D721Med (cell line): ENCODE results near the gene PPP1R16B.

ENCODE experiments used
- DNase-seq: peaks from one replicate; pipeline ENCODE4 v3.0.0; 2011; ENCODE audit warnings: low spot score; ENCODE audit not compliant: insufficient read length
- FAIRE-seq: peaks from 2 replicates; lab custom pipeline; 2011; peaks lifted over from hg19 to GRCh38; lab: Jason Lieb, UNC
- TF ChIP-seq, protein P1 (sequence below): IDR thresholded peaks from 2 replicates; pipeline ENCODE4 v1.5.1; 2012; ENCODE audit warnings: mild to moderate bottlenecking, control low read depth; ENCODE audit not compliant: insufficient read depth; ENCODE audit errors: missing control alignments

Gene PPP1R16B

DNA sequence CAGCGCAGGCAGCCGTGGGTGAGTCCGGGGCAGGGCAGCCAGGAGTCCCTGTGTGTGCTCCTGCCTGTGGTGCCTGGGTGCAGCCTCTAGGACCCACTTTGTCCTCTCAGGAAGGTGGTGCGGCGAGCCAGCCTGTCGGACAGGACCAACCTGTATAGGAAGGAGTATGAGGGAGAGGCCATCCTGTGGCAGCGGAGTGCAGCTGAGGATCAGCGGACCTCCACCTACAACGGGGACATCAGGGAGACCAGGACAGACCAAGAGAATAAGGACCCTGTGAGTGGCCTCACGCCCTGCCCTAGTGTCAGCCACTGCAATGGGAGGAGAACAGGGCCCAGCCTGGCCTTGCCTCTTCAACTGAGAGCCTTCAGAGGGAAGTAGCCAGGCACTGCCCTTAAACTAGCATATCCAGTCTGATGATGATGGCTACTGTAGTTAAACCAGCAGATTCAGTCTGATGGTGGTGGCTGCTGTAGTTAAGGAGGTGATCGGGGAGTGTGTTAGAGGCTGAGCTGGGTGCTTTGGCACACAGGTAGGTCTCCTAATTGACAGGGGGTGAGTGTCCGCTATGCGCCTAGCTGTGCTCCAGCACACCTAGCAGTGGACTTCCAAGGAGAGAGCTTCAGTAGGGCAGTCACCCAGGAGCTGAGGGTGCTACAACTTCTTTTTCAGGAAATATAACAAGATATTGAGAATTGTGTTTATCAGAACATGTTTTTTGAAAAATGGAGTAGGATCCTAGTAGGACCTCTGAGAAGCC lies 102.6 kb downstream of the PPP1R16B start:
- no peak for DNase-seq
- TF ChIP-seq, protein P1, sequence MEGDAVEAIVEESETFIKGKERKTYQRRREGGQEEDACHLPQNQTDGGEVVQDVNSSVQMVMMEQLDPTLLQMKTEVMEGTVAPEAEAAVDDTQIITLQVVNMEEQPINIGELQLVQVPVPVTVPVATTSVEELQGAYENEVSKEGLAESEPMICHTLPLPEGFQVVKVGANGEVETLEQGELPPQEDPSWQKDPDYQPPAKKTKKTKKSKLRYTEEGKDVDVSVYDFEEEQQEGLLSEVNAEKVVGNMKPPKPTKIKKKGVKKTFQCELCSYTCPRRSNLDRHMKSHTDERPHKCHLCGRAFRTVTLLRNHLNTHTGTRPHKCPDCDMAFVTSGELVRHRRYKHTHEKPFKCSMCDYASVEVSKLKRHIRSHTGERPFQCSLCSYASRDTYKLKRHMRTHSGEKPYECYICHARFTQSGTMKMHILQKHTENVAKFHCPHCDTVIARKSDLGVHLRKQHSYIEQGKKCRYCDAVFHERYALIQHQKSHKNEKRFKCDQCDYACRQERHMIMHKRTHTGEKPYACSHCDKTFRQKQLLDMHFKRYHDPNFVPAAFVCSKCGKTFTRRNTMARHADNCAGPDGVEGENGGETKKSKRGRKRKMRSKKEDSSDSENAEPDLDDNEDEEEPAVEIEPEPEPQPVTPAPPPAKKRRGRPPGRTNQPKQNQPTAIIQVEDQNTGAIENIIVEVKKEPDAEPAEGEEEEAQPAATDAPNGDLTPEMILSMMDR: no peak
- no peak for FAIRE-seq

DNA sequence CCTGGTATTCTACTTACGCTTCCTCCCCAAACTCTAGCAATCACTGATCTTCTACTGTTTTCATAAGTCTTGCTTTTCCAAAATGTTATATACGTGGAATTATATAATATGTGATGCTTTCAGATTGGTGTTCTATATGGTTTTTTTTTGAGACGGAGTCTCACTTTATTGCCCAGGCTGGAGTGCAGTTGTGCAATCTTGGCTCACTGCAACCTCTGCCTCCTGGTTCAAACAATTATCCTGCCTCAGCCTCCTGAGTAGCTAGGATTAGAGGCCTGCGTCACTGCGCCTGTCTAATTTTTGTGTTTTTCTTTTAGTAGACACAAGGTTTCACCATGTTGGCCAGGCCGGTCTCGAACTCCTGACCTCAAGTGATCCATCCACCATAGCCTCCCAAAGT lies 109.9 kb downstream of the PPP1R16B start:
- DNase-seq (no peak), FAIRE-seq (no peak)
- TF ChIP-seq, protein P1: no peak

DNA sequence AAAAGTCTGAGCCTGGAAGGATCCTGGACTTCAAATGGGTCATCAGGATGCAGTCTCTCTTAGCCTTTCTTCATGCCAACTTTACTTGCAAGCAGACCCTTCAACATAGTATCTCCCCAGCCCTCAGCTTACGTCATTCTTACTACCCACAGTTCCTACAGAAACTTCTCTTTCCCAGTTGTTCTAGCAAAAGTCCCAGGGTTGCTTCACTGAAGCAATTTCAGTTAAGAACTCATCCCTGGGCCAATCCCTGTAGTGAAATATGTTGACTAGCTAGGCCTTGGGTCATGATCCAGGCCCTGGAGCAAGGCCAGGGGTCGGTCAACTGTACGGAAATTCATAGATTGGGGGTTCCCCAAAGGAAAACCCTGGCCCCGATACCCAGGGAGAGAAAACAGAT lies 112.2 kb downstream of the PPP1R16B start:
- TF ChIP-seq, protein P1: no peak
- DNase-seq (no peak), FAIRE-seq (no peak)

DNA sequence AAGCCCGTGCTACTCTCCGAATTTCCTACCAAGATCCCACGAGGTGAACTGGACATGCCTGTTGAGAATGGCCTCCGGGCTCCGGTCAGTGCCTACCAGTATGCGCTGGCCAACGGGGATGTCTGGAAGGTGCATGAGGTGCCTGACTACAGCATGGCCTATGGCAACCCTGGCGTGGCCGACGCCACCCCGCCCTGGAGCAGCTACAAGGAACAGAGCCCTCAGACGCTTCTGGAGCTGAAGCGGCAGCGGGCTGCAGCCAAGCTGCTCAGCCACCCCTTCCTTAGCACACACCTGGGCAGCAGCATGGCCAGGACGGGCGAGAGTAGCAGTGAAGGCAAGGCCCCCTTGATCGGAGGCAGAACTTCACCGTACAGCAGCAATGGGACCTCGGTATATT lies 112.7 kb downstream of the PPP1R16B start:
- TF ChIP-seq, protein P1: no peak
- no peak for FAIRE-seq
- no peak for DNase-seq

DNA sequence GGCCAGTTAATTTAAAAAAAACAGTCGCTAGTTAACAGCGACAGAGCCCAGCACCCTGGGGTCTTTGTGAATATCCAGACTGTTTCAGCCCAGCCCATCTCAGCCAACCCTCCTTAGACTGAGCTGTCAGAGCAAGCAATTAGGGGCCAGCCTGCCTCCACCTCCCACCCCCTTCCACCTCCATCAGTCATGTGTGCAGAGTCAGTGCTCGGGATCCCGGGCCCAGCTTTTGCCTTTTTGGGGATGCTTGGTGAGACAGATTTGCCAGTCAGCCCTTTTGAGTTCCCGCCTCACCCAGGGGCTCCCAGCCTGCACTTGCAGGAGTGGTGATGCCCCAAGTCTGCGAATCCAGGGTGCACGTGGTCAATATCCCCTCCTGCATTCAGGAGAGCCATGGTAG lies 114.2 kb downstream of the PPP1R16B start:
- no peak for DNase-seq
- FAIRE-seq: no peak
- TF ChIP-seq, protein P1: no peak

DNA sequence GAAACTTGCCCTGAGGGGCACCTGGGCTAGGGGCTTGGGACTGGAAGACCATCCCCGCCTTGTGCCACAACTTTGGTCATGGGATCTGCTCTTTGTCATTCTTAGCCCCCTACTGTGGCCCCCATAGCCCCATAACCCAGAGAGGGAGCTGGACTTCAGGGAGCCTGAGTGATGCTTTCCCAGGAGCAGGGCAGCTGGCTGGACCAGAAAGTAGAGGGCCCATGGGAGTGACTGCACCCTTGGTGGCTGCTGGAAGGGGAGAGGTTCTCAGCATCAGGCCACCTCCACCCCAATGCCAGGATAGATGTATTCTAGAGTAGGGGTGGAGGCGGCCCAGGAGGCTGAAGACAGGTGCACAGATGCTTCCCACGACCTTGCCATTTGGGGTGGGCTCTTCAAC lies 114.9 kb downstream of the PPP1R16B start:
- TF ChIP-seq, protein P1: no peak
- DNase-seq (no peak), FAIRE-seq (no peak)

DNA sequence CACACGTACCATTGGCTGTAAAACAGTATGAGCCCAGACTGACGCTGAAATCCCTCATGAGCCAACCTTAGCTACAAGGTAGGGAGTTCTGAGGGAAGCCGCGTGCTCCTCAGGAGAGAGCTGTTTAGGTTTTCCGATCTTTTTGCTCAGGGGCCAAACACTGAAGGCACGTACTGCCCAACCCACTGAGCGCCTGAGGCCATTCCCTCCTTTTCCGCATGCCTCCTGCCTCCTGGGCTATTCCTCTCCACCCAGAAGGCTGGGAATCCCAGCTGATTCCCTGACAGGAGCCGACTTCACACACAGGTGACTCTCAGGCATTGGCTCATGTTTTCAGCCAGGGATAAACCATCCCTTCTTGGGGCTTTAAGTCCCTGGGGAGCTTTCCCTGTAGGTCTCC lies 115.4 kb downstream of the PPP1R16B start:
- no peak for DNase-seq
- TF ChIP-seq, protein P1: no peak
- no peak for FAIRE-seq
